ENCODE results near the gene SNRK.

DNA sequence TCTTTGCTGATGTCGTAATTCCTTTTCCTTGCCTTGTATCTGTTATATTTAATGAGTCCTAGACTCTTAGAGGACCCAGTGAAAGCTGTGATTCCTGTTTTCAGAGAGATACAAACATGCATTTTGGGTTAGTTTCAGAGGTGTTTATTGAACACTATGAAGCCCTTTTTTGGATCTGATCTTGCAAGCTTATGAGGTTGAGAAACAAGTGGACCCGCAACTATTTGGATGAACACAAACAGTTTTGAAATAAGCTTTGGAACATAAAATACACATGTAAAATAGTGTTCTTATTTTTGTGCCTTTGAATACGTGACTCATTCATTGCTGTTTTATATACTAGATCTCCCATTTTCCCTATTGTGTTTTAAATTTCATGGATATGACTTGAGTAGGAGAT lies 33.5 kb downstream of the SNRK start:
- TF ChIP-seq TAF1 (IDR thresholded peaks at IDR 0.05; ENCODE audit: borderline replicate concordance, insufficient read depth, low read length) (no peak), POLR2AphosphoS5 (IDR thresholded peaks at IDR 0.05; ENCODE audit: low read depth, low read length) (no peak), REST (IDR thresholded peaks at IDR 0.05; ENCODE audit: insufficient read depth in 1 of 2, low read depth in 2 of 2, low read length in 2 of 2) (no peak)

All from PFSK-1 (cell line).